K562 (cell line): ENCODE results near the gene NKIRAS2. TPM values are rescaled to one million over a fixed set of nuclear protein-coding genes. Genes with fewer than 3 reads are reported as not detected.

Experiments used
- ATF1 ChIP-seq, 2 experiments: fragments of 450-650 bp in 1 of 2; IDR thresholded peaks; 2 replicates each; pipeline ENCODE4 v1.6.1; 2016; ENCODE audit warnings: missing compliant biosample characterization in 1 of 2, missing genetic modification characterization in 1 of 2
- ATF3 ChIP-seq, 2 experiments: fragments of 450-650 bp in 1 of 2; sonication (generic) in 1 of 2; formaldehyde crosslinking in 1 of 2; IDR thresholded peaks in 1 of 2; conservative IDR thresholded peaks in 1 of 2; 2 replicates each; pipeline versions ENCODE4 v1.6.1 to v1.8.1; 2016 to 2023; ENCODE audit warnings: mild to moderate bottlenecking in 2 of 2, moderate library complexity in 2 of 2, inconsistent platforms in 1 of 2, missing genetic modification reagents in 1 of 2
- CEBPB ChIP-seq: fragments of 450-650 bp; IDR thresholded peaks from 2 replicates; pipeline ENCODE4 v1.6.1; 2016; ENCODE audit warnings: missing genetic modification characterization, missing compliant biosample characterization
- CEBPZ ChIP-seq: fragments of 150-350 bp; IDR thresholded peaks from 2 replicates; pipeline ENCODE4 v1.6.1; 2014; ENCODE audit warnings: low read depth, mild to moderate bottlenecking, low read length, borderline replicate concordance
- FOXP1 ChIP-seq: sonication (generic); formaldehyde crosslinking; IDR thresholded peaks from 2 replicates; pipeline ENCODE4 v1.8.0; 2022; ENCODE audit warnings: mild to moderate bottlenecking, missing genetic modification reagents
- IRF9 ChIP-seq: fragments of 450-650 bp; IDR thresholded peaks from 2 replicates; pipeline ENCODE4 v1.6.1; 2016; ENCODE audit warnings: missing biosample characterization, missing genetic modification characterization
- LCOR ChIP-seq: sonication (generic); formaldehyde crosslinking; IDR thresholded peaks from 2 replicates; pipeline ENCODE4 v1.8.0; 2022; ENCODE audit warnings: mild to moderate bottlenecking, missing genetic modification reagents
- NFIC ChIP-seq: fragments of 450-650 bp; IDR thresholded peaks from 2 replicates; pipeline ENCODE4 v1.6.1; 2017; ENCODE audit warnings: mild to moderate bottlenecking, inconsistent platforms
- PML ChIP-seq: IDR thresholded peaks from 2 replicates; pipeline ENCODE4 v1.6.1; 2012; ENCODE audit warnings: low read length, inconsistent platforms
- POLR2AphosphoS2 ChIP-seq: IDR thresholded peaks from 2 replicates; pipeline ENCODE4 v1.6.1; 2012; ENCODE audit warnings: low read length, improper control_type of control experiment
- SIX5 ChIP-seq, 2 experiments: IDR thresholded peaks; 2 replicates each; pipeline ENCODE4 v1.6.1; 2011; ENCODE audit warnings: low read length in 2 of 2, borderline replicate concordance in 1 of 2, low read depth in 1 of 2, mild to moderate bottlenecking in 1 of 2, moderate library complexity in 1 of 2; ENCODE audit not compliant: insufficient read depth in 1 of 2
- XRCC5 ChIP-seq: fragments of 200-400 bp; formaldehyde crosslinking; IDR thresholded peaks from 2 replicates; pipeline ENCODE4 v1.6.1; 2017; ENCODE audit warnings: low read depth, mild to moderate bottlenecking, low read length
- ZC3H4 ChIP-seq: sonication (generic); formaldehyde crosslinking; IDR thresholded peaks from 2 replicates; pipeline ENCODE4 v1.9.0; 2021; ENCODE audit warnings: missing genetic modification reagents, borderline replicate concordance
- ZNF165 ChIP-seq: fragments of 250-450 bp; sonication (Bioruptor Pico); IDR thresholded peaks from 2 replicates; pipeline ENCODE4 v1.4.0; 2020; ENCODE audit warnings: borderline replicate concordance
- ZNF778 ChIP-seq: fragments of 450-650 bp; formaldehyde crosslinking; IDR thresholded peaks from 2 replicates; pipeline ENCODE4 v1.4.0; 2020; ENCODE audit warnings: mild to moderate bottlenecking, moderate library complexity
- polyA plus RNA-seq, 8 experiments: library from polyadenylated mRNA; depleted of rRNA in 4 of 8; stranded (reverse) in 5 of 8; unstranded in 3 of 8; fragments of >200 nt; fragmentation: Nextera tagmentation in 2 of 8; fragmentation: Illumina TruSeq in 1 of 8; extraction: Ambion mirVana in 2 of 8; extraction: Trizol in 1 of 8; gene quantifications; 2 replicates each; pipeline versions ENCODE4 v1.2.1 to v1.2.3, GENCODE V29; 2011 to 2014; ENCODE audit warnings: inconsistent platforms in 1 of 8, missing spikeins in 1 of 8
- total RNA-seq, 7 experiments: library from RNA; depleted of rRNA in 6 of 7; stranded (reverse); fragments of >200 nt in 6 of 7; fragmentation: Illumina TruSeq in 2 of 7; extraction: Trizol in 2 of 7; gene quantifications; 2 replicates each; pipeline versions ENCODE4 v1.2.1 to v1.2.3, GENCODE V29; 2011 to 2021; ENCODE audit warnings: low replicate concordance in 1 of 7

NKIRAS2 gene
- total and polyA plus RNA-seq, 9 of the 15 experiments (the other 6 are each of a cell fraction or from before 2014, with no cell fraction given), result 10.1 to 65.5 (median 29.8) TPM

GRCh38 chr17:41987642-41988041, 32.2 kb upstream of the NKIRAS2 start (continued):
- TF ChIP-seq CEBPZ, result no peak
- no peak for TF ChIP-seq ZNF165 (CRISPR knock-in tag)
- TF ChIP-seq FOXP1 (CRISPR knock-in tag), result no peak
- no peak for TF ChIP-seq ZNF778
- TF ChIP-seq PML, result no peak
- no peak for TF ChIP-seq XRCC5
- TF ChIP-seq LCOR (CRISPR knock-in tag), result no peak
- TF ChIP-seq ATF3 (IDR thresholded peaks at IDR 0.05), result peak; percentile 77
- TF ChIP-seq ATF3 (CRISPR knock-in tag; conservative IDR thresholded peaks at IDR 0.05), result no peak
- TF ChIP-seq POLR2AphosphoS2, result no peak
- TF ChIP-seq CEBPB (tag), result peak; percentile 49; the same call in 1 of the 2 replicates
- TF ChIP-seq SIX5 (IDR thresholded peaks at IDR 0.05; ENCODE audit: borderline replicate concordance in 1 of 2, insufficient read depth in 1 of 2, low read depth in 1 of 2, low read length in 2 of 2), result no peak
- no peak for TF ChIP-seq NFIC
- no peak for TF ChIP-seq ATF1 (CRISPR knock-in tag; IDR thresholded peaks at IDR 0.05)
- TF ChIP-seq ATF1 (tag; IDR thresholded peaks at IDR 0.05), result no peak
- no peak for TF ChIP-seq ZC3H4 (CRISPR knock-in tag)
- TF ChIP-seq IRF9 (tag), result 0 out of 2 replicates have a peak, but pooled peaks have one; percentile 40
